ENCODE results near the gene CDK16. TPM values are rescaled to one million over a fixed set of nuclear protein-coding genes. Genes with fewer than 3 reads are reported as not detected.

Gene CDK16
- polyA plus RNA-seq, 1 donor (not counting 4 experiments of a cell fraction or from before 2014, with no cell fraction given), result 79.3 TPM

- Histone ChIP-seq H3K27me3 (ENCODE audit: control insufficient read depth, extremely low read depth, insufficient read depth, low read length) (no peaks in the 10 kb centered on the region), H4K20me1 (ENCODE audit: control insufficient read depth, extremely low read depth, insufficient read depth, low read length) (peaks cover 19% of the 10 kb centered on the region), H3K9ac (ENCODE audit: control insufficient read depth, extremely low read depth, insufficient read depth, low read length) (no peak overlapping the region), H3K79me2 (ENCODE audit: control insufficient read depth, insufficient read depth, low read length) (peaks cover 41% of the 10 kb centered on the region), H3K4me3 (ENCODE audit: control insufficient read depth in 2 of 3, extremely low read depth in 1 of 3, insufficient read depth in 2 of 3, low read depth in 1 of 3, low read length in 3 of 3) (no peak overlapping the region), H3K4me1 (ENCODE audit: control insufficient read depth, extremely low read depth, insufficient read depth, low read length) (peaks cover 12% of the 10 kb centered on the region), H3K36me3 (ENCODE audit: control insufficient read depth in 2 of 2, extremely low read depth in 1 of 2, insufficient read depth in 2 of 2, low read length in 2 of 2) (peaks cover 29 to 52% of the 10 kb centered on the region in 2 experiments), H3K9me3 (ENCODE audit: control insufficient read depth, low read depth, low read length) (no peaks in the 10 kb centered on the region), H2AFZ (ENCODE audit: control insufficient read depth, low read length) (no peak overlapping the region), H3K4me2 (ENCODE audit: control insufficient read depth, extremely low read depth, insufficient read depth, low read depth, low read length) (no peak overlapping the region), H3K27ac (ENCODE audit: control insufficient read depth, insufficient read depth, low read length) (no peak overlapping the region), H3K9me1 (ENCODE audit: control insufficient read depth, extremely low read depth, insufficient read depth, low read length) (no peaks in the 10 kb centered on the region)
- DNase-seq (ENCODE audit: low read depth, low spot score) (no peak), FAIRE-seq (no peak)
- dilution Hi-C loops (cut with MboI; ENCODE audit: extremely low pct_ligation_motif_present, low sequenced_read_pairs), result no loop called here
- TF ChIP-seq EZH2 (IDR thresholded peaks at IDR 0.05; ENCODE audit: low read length) (no peak), CTCF (optimal IDR thresholded peaks at IDR 0.05 in 1 of 3, IDR thresholded peaks at IDR 0.05 in 1 of 3, conservative IDR thresholded peaks at IDR 0.05 in 1 of 3; ENCODE audit: extremely low read depth in 1 of 3, insufficient read depth in 2 of 3, low read length in 3 of 3) (no peak)
Measured at GRCh38 chrX:47223476-47224250, 5.2 kb downstream of the CDK16 start.

- peaks cover 16% of the 10 kb centered on the region for H4K20me1 ChIP-seq (ENCODE audit: control insufficient read depth, extremely low read depth, insufficient read depth, low read length)
- no peak overlapping the region for H3K4me2 ChIP-seq (ENCODE audit: control insufficient read depth, extremely low read depth, insufficient read depth, low read depth, low read length)
- no peak overlapping the region for H2AFZ ChIP-seq (ENCODE audit: control insufficient read depth, low read length)
- peaks cover 12% of the 10 kb centered on the region for H3K4me1 ChIP-seq (ENCODE audit: control insufficient read depth, extremely low read depth, insufficient read depth, low read length)
- H3K9me3 ChIP-seq (ENCODE audit: control insufficient read depth, low read depth, low read length), result no peaks in the 10 kb centered on the region
- peaks cover 34% of the 10 kb centered on the region for H3K79me2 ChIP-seq (ENCODE audit: control insufficient read depth, insufficient read depth, low read length)
- dilution Hi-C loops (cut with MboI; ENCODE audit: extremely low pct_ligation_motif_present, low sequenced_read_pairs), result no loop called here
- no peak for DNase-seq (ENCODE audit: low read depth, low spot score)
- H3K36me3 ChIP-seq (ENCODE audit: control insufficient read depth in 2 of 2, extremely low read depth in 1 of 2, insufficient read depth in 2 of 2, low read length in 2 of 2), result peaks cover 30 to 56% of the 10 kb centered on the region in 2 experiments
- H3K4me3 ChIP-seq (ENCODE audit: control insufficient read depth in 2 of 3, extremely low read depth in 1 of 3, insufficient read depth in 2 of 3, low read depth in 1 of 3, low read length in 3 of 3), result no peak overlapping the region
- TF ChIP-seq EZH2 (IDR thresholded peaks at IDR 0.05; ENCODE audit: low read length), result no peak
- TF ChIP-seq CTCF (optimal IDR thresholded peaks at IDR 0.05 in 1 of 3, IDR thresholded peaks at IDR 0.05 in 1 of 3, conservative IDR thresholded peaks at IDR 0.05 in 1 of 3; ENCODE audit: extremely low read depth in 1 of 3, insufficient read depth in 2 of 3, low read length in 3 of 3), result no peak
- H3K9me1 ChIP-seq (ENCODE audit: control insufficient read depth, extremely low read depth, insufficient read depth, low read length), result no peaks in the 10 kb centered on the region
- no peak overlapping the region for H3K9ac ChIP-seq (ENCODE audit: control insufficient read depth, extremely low read depth, insufficient read depth, low read length)
- H3K27ac ChIP-seq (ENCODE audit: control insufficient read depth, insufficient read depth, low read length), result no peak overlapping the region
- no peak for FAIRE-seq
- no peaks in the 10 kb centered on the region for H3K27me3 ChIP-seq (ENCODE audit: control insufficient read depth, extremely low read depth, insufficient read depth, low read length)
Measured at GRCh38 chrX:47224266-47224895, 5.9 kb downstream of the CDK16 start.

Measured in keratinocyte (primary cell).